Bone marrow (tissue), 2 donors: ENCODE results near the gene ATG9B.
"Not testable (repeated sequence)": the region's sequence is repeated elsewhere in the genome, so short reads cannot be mapped to it uniquely, and the experiment has no call there.

Experiments
- DNase-seq, 2 donors: peaks; one replicate each; lab custom pipeline; 2025; lab: John Stamatoyannopoulos, UW

Gene ATG9B

DNA sequence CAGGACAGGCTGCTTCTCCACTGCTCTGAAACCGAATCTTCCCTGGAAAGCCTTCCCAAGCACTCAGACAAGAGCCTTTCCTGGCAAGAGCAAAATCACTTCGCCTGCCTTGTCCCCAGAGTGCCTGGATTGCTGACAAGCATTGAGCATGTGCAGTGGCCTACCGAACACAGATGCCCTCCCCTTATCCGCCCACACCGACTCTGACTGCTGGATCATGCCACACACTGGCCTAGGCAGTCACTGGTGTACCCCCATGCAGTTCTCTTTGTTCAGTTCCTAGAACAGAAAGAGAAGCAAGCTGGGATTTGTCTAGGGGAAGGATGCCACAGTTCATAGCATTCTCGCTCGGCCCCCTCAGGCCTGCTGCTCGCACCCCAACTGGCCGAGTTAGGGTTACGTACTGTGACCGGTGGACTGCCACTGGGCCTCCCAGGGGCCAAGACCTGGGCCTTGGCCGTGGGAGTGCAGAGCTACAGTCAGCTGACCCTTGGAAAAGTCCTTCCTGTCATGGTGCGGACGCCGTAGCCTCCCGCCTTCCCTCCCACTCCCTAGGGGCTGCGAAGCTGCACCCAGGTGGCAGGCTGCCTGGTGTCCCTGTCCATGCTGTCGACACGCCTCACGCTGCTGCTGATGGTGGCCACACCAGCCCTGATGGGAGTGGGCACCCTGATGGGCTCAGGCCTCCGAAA lies 10.9 kb upstream of the ATG9B start:
- no peak for DNase-seq

DNA sequence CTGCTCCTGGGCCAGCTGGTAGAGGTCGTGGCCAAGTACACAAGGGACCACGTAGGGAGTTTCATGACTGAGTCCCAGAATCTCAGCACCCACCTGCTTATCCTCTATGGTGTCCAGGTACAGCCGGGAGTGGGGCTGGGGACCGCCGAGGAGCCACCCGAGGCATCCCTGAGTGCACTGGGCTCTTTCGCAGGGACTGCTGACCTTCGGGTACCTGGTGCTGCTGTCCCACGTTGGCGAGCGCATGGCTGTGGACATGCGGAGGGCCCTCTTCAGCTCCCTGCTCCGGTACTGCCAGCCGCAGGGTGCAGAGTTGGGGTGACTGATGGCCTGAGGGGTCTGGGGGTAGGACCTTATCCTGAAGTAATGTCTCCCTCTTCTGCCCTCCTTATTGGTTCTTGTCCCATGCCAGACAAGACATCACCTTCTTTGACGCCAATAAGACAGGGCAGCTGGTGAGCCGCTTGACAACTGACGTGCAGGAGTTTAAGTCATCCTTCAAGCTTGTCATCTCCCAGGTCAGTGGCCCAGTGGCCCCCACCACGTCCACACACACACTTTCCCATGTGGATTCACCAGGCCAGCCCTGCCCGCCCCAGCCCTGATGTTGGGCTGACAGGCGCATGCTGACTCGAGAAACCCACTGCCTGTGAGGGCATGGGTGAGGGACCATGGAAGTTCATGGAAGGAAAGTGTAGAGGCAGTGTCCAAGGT lies 10.2 kb upstream of the ATG9B start:
- no peak for DNase-seq

- DNase-seq, result no peak
Observed at GRCh38 chr7:151033864-151034249, 9.6 kb upstream of the ATG9B start.

- no peak for DNase-seq
Observed at GRCh38 chr7:151032936-151033863, 8.9 kb upstream of the ATG9B start.

DNA sequence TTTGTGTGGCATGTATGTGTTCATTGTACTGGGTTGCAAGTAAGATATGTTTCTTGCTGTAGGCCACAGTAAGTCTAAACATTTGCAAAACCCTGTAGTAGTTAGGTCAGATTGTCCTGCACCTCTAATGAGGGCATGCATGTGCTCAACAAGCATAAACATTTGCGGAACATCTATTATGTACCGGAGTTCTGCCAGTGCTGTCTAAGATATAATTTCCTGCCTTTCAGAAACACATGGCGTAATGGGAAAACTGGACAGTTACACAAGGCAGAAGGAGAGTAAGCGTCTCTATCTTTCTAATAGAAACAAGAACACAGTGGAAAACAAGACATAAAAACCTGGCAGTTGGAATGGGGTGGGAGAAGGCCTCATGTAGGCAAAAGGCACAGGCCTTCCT lies 6.7 kb upstream of the ATG9B start:
- DNase-seq, result no peak

DNA sequence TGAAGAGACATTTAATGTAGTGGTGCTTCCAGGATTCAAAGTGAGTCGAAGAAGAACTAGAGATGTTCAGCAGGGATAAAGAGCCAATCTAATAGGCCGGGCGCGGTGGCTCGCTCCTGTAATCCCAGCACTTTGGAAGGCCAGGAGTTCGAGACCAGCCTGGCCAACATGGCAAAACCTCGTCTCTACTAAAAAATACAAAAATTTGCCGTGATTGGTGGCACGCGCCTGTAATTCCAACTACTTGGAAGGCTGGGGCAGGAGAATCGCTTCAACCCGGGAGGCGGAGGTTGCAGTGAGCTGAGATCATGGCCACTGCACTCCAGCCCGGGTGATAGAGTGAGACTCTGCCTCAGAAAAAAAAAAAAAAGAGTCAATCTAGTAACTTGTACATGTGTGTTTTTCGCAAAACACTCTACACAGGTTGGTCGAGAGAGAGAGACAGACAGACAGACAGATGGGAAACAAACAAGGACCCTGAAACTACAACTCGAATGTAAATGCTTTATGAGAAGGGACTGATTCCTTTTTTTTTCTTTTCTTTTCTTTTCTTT lies 4.7 kb upstream of the ATG9B start:
- DNase-seq, result no peak

GRCh38 chr7:151028131-151028947 lies 4.0 kb upstream of the ATG9B start, which contains the start of gene ABCB8:
Gene ABCB8, plus strand, starts transcription at chr7:151028450. Its CDS starts 66 bp downstream, at chr7:151028516.
- DNase-seq, result peak; percentile 92 to 93

- not testable (repeated sequence) for DNase-seq
Observed at GRCh38 chr7:151027728-151028130, 3.4 kb upstream of the ATG9B start.

GRCh38 chr7:151026771-151027727 lies 2.8 kb upstream of the ATG9B start:
- DNase-seq, result not testable (repeated sequence)

GRCh38 chr7:151025924-151026671 lies 1.8 kb upstream of the ATG9B start:
- no peak for DNase-seq

- no peak for DNase-seq
Observed at GRCh38 chr7:151023232-151023631, 1.1 kb downstream of the ATG9B start.

- no peak for DNase-seq
Observed at GRCh38 chr7:151020231-151020630, 4.1 kb downstream of the ATG9B start.

DNA sequence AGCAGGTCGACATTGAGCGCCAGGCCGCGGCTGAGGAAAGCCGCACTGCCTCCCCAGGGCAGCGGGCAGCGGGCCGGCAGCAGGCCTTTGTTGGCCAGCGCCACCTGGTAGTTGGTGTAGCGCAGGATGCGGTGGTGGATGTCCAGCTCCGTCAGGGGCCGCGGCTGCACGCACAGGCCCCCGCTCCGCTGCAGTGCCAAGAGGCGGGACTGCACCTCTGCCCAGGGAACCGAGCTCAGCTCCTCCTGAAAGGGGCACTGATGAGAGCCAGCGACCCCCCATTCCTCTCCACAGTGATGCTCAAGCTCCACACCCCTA lies 5.2 kb downstream of the ATG9B start:
- no peak for DNase-seq

DNA sequence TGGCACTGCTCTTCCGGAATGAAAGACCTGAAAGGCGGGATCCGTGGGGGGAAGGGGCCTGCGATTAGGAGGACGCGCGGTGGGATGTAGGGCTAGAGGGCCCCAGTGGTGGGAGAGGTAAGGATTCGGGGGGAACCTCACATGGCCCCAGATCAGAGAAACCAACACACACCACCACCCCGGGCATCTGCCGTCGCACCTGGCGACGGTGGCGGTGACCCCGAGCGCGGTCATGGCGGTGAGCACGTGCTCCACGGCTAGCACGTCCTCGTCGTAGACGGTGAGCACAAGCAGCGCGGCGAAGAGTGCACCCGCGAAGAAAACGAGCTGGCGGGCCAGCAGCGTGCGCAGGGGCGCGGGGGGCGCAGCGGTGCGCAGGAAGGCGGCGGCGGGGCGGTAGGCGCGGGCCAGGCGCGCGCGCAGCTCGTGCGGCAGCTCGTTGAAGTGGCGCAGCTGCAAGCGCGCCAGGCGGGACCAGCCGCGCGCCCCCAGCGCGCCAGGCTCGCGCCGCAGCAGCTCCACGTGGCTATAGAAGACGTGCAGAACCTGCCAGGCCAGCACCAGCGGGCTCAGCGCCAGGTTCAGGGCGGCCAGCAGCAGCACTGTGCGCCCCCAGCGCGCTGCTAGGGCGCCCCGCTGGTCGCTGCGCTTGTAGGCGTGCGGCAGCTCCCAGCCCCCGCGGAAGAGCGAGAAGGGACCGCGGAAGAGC lies 5.7 kb downstream of the ATG9B start:
- DNase-seq, result no peak

GRCh38 chr7:151017953-151018420 lies 6.3 kb downstream of the ATG9B start:
- peak; percentile 8 to 10 for DNase-seq

DNA sequence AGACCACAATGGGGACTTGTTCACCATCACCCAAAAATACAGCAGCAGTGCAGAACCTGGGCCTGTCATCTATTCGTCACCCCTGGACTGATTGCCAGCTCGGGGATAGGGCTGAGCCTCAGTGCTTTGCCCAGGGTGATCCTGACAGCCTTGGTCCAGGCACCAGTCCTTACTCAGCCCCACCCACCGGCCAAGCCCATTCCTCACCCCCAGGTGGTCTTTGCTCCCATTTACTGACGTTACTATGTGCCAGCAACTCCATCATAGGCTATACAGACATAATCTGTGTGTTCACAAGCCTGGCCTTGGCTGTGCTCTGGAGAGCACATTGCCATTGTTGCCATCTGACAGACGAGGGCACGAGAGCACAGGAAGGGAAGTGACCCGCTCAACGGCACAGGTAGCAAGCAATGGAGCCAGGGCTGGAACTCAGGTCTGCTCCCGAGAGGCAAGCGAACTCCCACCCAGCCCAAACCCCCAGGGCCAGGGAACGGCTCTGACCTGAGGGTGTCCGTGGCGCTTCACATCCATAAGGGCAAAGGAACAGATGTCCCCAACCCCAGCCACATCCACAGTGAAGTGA lies 6.8 kb downstream of the ATG9B start:
- DNase-seq, result no peak

DNA sequence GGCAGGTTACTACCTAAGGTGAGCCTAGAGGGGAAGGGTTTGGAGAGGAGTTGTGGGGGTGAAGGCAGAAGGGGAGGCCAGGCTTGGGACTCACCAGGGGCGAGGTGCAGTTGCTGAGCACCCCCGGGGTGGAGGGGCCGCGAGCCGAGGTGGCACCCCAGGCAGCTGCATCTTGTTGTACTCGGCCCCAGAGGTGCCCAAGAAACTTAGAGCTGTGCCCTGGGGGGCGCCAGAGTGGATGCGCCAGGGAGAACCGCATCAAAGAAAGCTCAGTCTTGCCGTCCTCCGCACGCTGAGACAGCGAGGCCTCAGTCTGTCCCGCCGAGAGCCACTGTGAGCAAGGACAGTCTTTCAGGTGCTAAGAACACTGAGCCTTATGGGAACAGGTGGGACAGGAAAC lies 7.4 kb downstream of the ATG9B start:
- DNase-seq, result no peak

- DNase-seq, result no peak
Observed at GRCh38 chr7:151016505-151016904, 7.8 kb downstream of the ATG9B start.
